Measurements from ENCODE around the gene XIST. TPM values are rescaled to one million over a fixed set of nuclear protein-coding genes. Genes with fewer than 3 reads are reported as not detected.
A peak's percentile ranks its signal among the peaks of the same experiment; 100 is the strongest.

XIST gene
- total and polyA plus RNA-seq, 2 of the 8 experiments (the other 6 are each of a cell fraction or from before 2014, with no cell fraction given): 0.06 to 0.19 TPM

DNA sequence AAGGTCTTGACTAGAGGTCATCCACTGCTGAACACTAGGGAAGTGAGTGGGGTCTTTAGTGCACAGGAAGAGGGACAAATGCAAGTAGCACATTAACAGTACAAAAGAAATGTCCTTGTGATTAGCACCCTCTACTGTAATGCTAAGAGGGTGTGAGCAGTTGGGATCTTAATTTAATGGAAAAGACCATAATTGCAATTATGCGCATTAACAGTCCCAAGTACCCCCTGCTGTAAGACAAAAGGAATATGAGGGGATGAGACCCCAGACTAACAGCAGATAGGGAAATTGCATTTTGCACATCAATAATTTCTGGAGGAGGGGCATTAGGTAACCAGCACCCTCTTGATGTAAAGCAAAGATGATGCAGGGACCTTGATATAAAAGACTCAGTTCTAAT is 4.5 kb downstream of the XIST start:
- WGBS, 2 experiments (ENCODE audit: extremely low coverage in 1 of 2, insufficient coverage in 1 of 2, insufficient read length in 1 of 2, insufficient replicate concordance in 2 of 2, low coverage in 1 of 2, low lambda C conversion rate in 2 of 2, missing lambda C conversion rate in 1 of 2): 71% methylated on average over 1 of the region's 1 CpG; no CpG with 5 or more reads in 1 of the 2 experiments

More for the DNA sequence above, 4.5 kb downstream of the XIST start:
- H3K36me3 ChIP-seq (ENCODE audit: control insufficient read depth in 2 of 4, insufficient read depth in 4 of 4, low read length in 3 of 4): no peaks in the 10 kb centered on the region; a peak in 1 of 8 replicates
- no peak overlapping the region for H3K23ac ChIP-seq (ENCODE audit: insufficient read length)
- no peak overlapping the region for H3K9ac ChIP-seq (replicated peaks in 1 of 4; ENCODE audit: extremely low read depth in 1 of 4, low read depth in 3 of 4, low read length in 3 of 4)
- peak overlapping the region in 1 of 4 experiments; percentile 12; a peak in 1 of 8 replicates for H3K4me3 ChIP-seq (ENCODE audit: extremely low read depth in 1 of 4, insufficient read depth in 2 of 4, low read depth in 3 of 4, low read length in 4 of 4)
- peaks cover 17 to 24% of the 10 kb centered on the region in 2 experiments for H3K9me3 ChIP-seq (ENCODE audit: insufficient read depth in 2 of 2, low read depth in 1 of 2, low read length in 1 of 2)
- ChIA-PET POLR2A (ENCODE audit: partially characterized antibody) (no interaction called here), CTCF (ENCODE audit: partially characterized antibody) (no interaction called here)
- H2BK20ac ChIP-seq (ENCODE audit: low read length): no peak overlapping the region
- no peaks in the 10 kb centered on the region for H3K23me2 ChIP-seq (ENCODE audit: low read depth, low read length)
- no peak overlapping the region for H3K4me2 ChIP-seq (ENCODE audit: insufficient read depth in 1 of 2, low read depth in 2 of 2, low read length in 2 of 2)
- H3K4ac ChIP-seq (replicated peaks; ENCODE audit: insufficient read length, low read depth, low read length): no peak overlapping the region
- no peak overlapping the region for H4K91ac ChIP-seq (replicated peaks; ENCODE audit: insufficient read length, low read length)
- no peak overlapping the region for H3K14ac ChIP-seq (ENCODE audit: insufficient read length)
- no peak overlapping the region for H2BK15ac ChIP-seq (ENCODE audit: low read length)
- FAIRE-seq (peak; percentile 55), DNase-seq (ENCODE audit: low read depth in 1 of 2, low spot score in 2 of 2) (no peak)
- no peak overlapping the region for H4K8ac ChIP-seq (ENCODE audit: extremely low read depth, insufficient read depth, low read length)
- H2AK5ac ChIP-seq (ENCODE audit: low read depth, low read length): no peak overlapping the region
- no peak overlapping the region; the same call in 1 of the 2 replicates for H2BK12ac ChIP-seq (ENCODE audit: low read depth, low read length)
- no peak overlapping the region for H2AFZ ChIP-seq (ENCODE audit: low read length)
- H2BK120ac ChIP-seq (replicated peaks; ENCODE audit: low read depth, low read length): peak overlapping the region; percentile 18
- H3K79me2 ChIP-seq (ENCODE audit: control insufficient read depth in 1 of 2, insufficient read depth in 2 of 2, low read length in 2 of 2): no peaks in the 10 kb centered on the region
- no peaks in the 10 kb centered on the region for H3K79me1 ChIP-seq (ENCODE audit: low read depth, low read length)
- H3K56ac ChIP-seq (replicated peaks; ENCODE audit: insufficient read length, low read depth, low read length): no peak overlapping the region
- no peak overlapping the region; the same call in 1 of the 2 replicates for H2BK5ac ChIP-seq (ENCODE audit: low read depth, low read length)
- H3K27ac ChIP-seq (ENCODE audit: low read depth, low read length): no peak overlapping the region
- H4K20me1 ChIP-seq (replicated peaks in 1 of 2; ENCODE audit: control insufficient read depth in 1 of 2, insufficient read depth in 2 of 2, low read length in 2 of 2): no peaks in the 10 kb centered on the region
- no peak overlapping the region for H4K5ac ChIP-seq (ENCODE audit: insufficient read length, low read depth, low read length)
- H3K27me3 ChIP-seq (replicated peaks in 1 of 4; ENCODE audit: control insufficient read depth in 3 of 4, extremely low read depth in 1 of 4, insufficient read depth in 3 of 4, low read length in 3 of 4): no peaks in the 10 kb centered on the region
- H3K4me1 ChIP-seq (replicated peaks in 1 of 4; ENCODE audit: control insufficient read depth in 3 of 4, insufficient read depth in 4 of 4, low read length in 3 of 4): peaks cover 0 to 11% (median 1%) of the 10 kb centered on the region in 4 experiments; a peak in 1 of 7 replicates
- TF ChIP-seq SP4 (IDR thresholded peaks at IDR 0.05; ENCODE audit: low read length): no peak
- TF ChIP-seq RAD21 (IDR thresholded peaks at IDR 0.05 in 1 of 2, conservative IDR thresholded peaks at IDR 0.05 in 1 of 2; ENCODE audit: low read depth in 2 of 2, low read length in 2 of 2): peak in 1 of 2 experiments; percentile 11; a peak in 1 of 4 replicates
- peak; percentile 89 for TF ChIP-seq POU5F1 (IDR thresholded peaks at IDR 0.05; ENCODE audit: low read depth, low read length)
- H3K18ac ChIP-seq (ENCODE audit: extremely low read depth, low read length): 0 out of 2 replicates have a peak overlapping the region, but pooled peaks have one; percentile 32
